ENCODE data around the gene GSTA2.

Gene GSTA2

GRCh38 chr6:52726741-52727535, 36.3 kb downstream of the GSTA2 start:
- TF ChIP-seq, protein P1, sequence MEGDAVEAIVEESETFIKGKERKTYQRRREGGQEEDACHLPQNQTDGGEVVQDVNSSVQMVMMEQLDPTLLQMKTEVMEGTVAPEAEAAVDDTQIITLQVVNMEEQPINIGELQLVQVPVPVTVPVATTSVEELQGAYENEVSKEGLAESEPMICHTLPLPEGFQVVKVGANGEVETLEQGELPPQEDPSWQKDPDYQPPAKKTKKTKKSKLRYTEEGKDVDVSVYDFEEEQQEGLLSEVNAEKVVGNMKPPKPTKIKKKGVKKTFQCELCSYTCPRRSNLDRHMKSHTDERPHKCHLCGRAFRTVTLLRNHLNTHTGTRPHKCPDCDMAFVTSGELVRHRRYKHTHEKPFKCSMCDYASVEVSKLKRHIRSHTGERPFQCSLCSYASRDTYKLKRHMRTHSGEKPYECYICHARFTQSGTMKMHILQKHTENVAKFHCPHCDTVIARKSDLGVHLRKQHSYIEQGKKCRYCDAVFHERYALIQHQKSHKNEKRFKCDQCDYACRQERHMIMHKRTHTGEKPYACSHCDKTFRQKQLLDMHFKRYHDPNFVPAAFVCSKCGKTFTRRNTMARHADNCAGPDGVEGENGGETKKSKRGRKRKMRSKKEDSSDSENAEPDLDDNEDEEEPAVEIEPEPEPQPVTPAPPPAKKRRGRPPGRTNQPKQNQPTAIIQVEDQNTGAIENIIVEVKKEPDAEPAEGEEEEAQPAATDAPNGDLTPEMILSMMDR (IDR thresholded peaks at IDR 0.05; ENCODE audit: control insufficient read depth, insufficient read depth, low read depth, low read length, missing control alignments), result no peak
- no peak overlapping the region for H3K4me3 ChIP-seq (ENCODE audit: control insufficient read depth, low read depth, low read length)
- no peak for DNase-seq (ENCODE audit: low read depth)

GRCh38 chr6:52726193-52726542, 37.1 kb downstream of the GSTA2 start:
- no peak overlapping the region for H3K4me3 ChIP-seq (ENCODE audit: control insufficient read depth, low read depth, low read length)
- no peak for DNase-seq (ENCODE audit: low read depth)
- TF ChIP-seq, protein P1 (IDR thresholded peaks at IDR 0.05; ENCODE audit: control insufficient read depth, insufficient read depth, low read depth, low read length, missing control alignments), result no peak

- TF ChIP-seq, protein P1 (IDR thresholded peaks at IDR 0.05; ENCODE audit: control insufficient read depth, insufficient read depth, low read depth, low read length, missing control alignments), result no peak
- H3K4me3 ChIP-seq (ENCODE audit: control insufficient read depth, low read depth, low read length), result no peak overlapping the region
- no peak for DNase-seq (ENCODE audit: low read depth)
These were observed 37.6 kb downstream of the GSTA2 start for GRCh38 chr6:52725535-52726192.

DNA sequence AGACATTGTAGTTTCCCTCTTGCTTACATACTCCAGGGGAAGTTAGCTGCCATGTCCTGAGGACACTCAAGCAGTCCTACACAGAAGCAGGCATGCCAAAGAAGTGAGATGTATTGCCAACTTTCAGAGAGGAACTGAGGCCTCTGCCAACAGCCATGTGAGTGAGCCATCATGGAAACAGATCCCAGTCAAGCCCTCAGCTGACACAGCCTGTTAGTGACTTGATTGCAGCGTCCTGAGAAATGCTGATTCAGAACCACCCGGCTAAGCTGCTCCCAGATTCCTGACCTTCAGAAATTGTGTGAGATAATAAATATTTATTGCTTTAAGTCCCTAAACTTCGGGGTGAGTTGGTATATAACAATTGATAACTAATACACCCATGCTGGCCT, 38.1 kb downstream of the GSTA2 start:
- DNase-seq (ENCODE audit: low read depth), result no peak
- TF ChIP-seq, protein P1 (IDR thresholded peaks at IDR 0.05; ENCODE audit: control insufficient read depth, insufficient read depth, low read depth, low read length, missing control alignments), result no peak
- no peak overlapping the region for H3K4me3 ChIP-seq (ENCODE audit: control insufficient read depth, low read depth, low read length)

DNA sequence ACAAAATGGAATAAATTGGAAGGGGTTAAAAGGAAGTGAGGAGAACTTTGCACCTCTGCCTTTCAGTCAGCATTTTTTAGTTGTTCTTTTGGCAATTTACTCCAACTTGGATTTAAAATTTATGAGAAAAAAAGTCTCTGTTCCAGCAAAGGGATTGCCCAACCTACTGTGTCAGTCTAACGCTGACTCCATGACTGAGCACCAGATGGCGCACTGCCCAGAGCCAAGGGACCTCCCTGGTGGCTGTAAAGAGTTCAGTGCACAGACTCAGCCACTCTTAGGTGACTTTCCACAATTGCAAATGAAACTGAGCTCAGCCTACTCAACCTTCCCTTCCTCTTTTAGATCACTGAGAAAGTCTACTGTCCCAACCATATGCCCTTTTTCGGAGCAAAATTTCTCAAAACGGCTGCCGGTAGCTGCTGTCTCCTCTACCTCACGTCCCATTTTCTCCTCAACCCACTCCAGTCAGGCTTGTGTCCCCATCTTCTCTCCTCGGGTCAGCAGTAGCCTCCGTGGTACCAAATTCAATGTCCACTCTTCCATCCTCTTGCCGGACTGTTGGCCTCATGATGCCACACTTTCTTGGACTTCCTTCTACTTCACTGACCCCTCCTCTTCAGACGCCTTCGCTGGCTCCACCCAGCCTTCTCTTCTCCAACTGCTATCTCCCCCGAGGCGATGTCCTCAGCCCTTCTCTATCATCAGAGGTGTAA, 38.7 kb downstream of the GSTA2 start:
- DNase-seq (ENCODE audit: low read depth), result no peak
- TF ChIP-seq, protein P1 (IDR thresholded peaks at IDR 0.05; ENCODE audit: control insufficient read depth, insufficient read depth, low read depth, low read length, missing control alignments), result peak; percentile 65
- no peak overlapping the region for H3K4me3 ChIP-seq (ENCODE audit: control insufficient read depth, low read depth, low read length)

DNA sequence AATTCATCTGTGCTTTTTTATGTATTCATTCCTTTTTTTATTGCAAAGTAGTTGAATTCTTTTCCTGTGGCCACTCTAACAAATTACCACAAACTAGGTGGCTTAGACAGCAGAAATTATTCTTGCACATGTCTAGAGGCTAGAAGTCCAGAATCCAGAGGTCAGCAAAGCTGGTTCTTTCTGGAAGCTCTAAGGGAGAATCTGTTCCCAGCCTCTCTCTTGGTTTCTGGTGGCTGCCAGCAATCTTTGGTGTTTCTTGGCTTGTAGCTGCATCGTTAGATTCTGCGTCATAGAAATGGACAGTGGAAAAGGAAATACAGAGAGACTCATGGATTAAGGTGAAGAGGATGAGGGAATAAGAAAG, 39.3 kb downstream of the GSTA2 start:
- TF ChIP-seq, protein P1 (IDR thresholded peaks at IDR 0.05; ENCODE audit: control insufficient read depth, insufficient read depth, low read depth, low read length, missing control alignments), result no peak
- no peak overlapping the region for H3K4me3 ChIP-seq (ENCODE audit: control insufficient read depth, low read depth, low read length)
- DNase-seq (ENCODE audit: low read depth), result peak; percentile 67

Measured in AG09309 (cell line).